A673 (cell line): ENCODE data around the gene ATP2C1. TPM values are rescaled to one million over a fixed set of nuclear protein-coding genes. Genes with fewer than 3 reads are reported as not detected.

ENCODE experiments used
- BruUV-seq: library from RNA; stranded (reverse); fragments of 400-500 nt; replicated peaks from 2 replicates; lab custom pipeline; 2021; lab: Mats Ljungman, UMichigan
- CTCF ChIA-PET: fragments of 300-600 bp; sonication (Branson Sonifier 250); formaldehyde crosslinking; loops from one replicate; lab custom pipeline; 2022; ENCODE audit warnings: antibody characterized with exemption; lab: Charles Lee
- POLR2A ChIA-PET: fragments of 300-600 bp; sonication (Branson Sonifier 250); formaldehyde crosslinking; loops from one replicate; lab custom pipeline; 2022; ENCODE audit warnings: antibody characterized with exemption; ENCODE audit not compliant: low non-redundant PET; lab: Charles Lee
- DNase-seq: peaks from one replicate; pipeline ENCODE4 v3.0.0-alpha.2; 2015; ENCODE audit warnings: low spot score
- H3K27ac ChIP-seq: fragments of 200-600 bp; sonication (generic); 2 replicates; pipeline ENCODE4 v1.5.1; 2016; ENCODE audit warnings: mixed run types, low read depth, mild to moderate bottlenecking, mixed read lengths, antibody characterized with exemption, low read length; ENCODE audit not compliant: poor library complexity, severe bottlenecking
- H3K27me3 ChIP-seq: fragments of 200-600 bp; sonication (generic); replicated peaks from 2 replicates; pipeline ENCODE4 v1.6.1; 2017; ENCODE audit warnings: mixed run types, low read depth, mild to moderate bottlenecking, mixed read lengths, antibody characterized with exemption, low read length; ENCODE audit not compliant: insufficient read depth, poor library complexity
- H3K36me3 ChIP-seq: fragments of 200-600 bp; sonication (generic); 2 replicates; pipeline ENCODE4 v1.6.1; 2016; ENCODE audit warnings: mixed run types, mild to moderate bottlenecking, mixed read lengths, antibody characterized with exemption, low read length; ENCODE audit not compliant: insufficient read depth, poor library complexity, severe bottlenecking
- H3K4me1 ChIP-seq: fragments of 200-600 bp; sonication (generic); 2 replicates; pipeline ENCODE4 v1.6.1; 2017; ENCODE audit warnings: mixed run types, mild to moderate bottlenecking, mixed read lengths, antibody characterized with exemption, low read length; ENCODE audit not compliant: insufficient read depth, poor library complexity, severe bottlenecking
- H3K4me3 ChIP-seq: fragments of 200-600 bp; sonication (generic); 2 replicates; pipeline ENCODE4 v1.5.1; 2016; ENCODE audit warnings: low read depth, mixed run types, mild to moderate bottlenecking, mixed read lengths, low read length; ENCODE audit not compliant: poor library complexity, severe bottlenecking
- H3K9me3 ChIP-seq: fragments of 200-600 bp; sonication (generic); 2 replicates; pipeline ENCODE4 v1.6.1; 2016; ENCODE audit warnings: mixed run types, low read depth, mild to moderate bottlenecking, mixed read lengths, antibody characterized with exemption, low read length; ENCODE audit not compliant: poor library complexity, severe bottlenecking
- EZH2 ChIP-seq: fragments of 200-600 bp; sonication (generic); IDR thresholded peaks from 2 replicates; pipeline ENCODE4 v1.6.1; 2017; ENCODE audit warnings: borderline replicate concordance, low read depth, mild to moderate bottlenecking, mixed read lengths, antibody characterized with exemption, low read length; ENCODE audit not compliant: poor library complexity, severe bottlenecking
- intact Hi-C: fragments of 100-400 bp; cut with micrococcal nuclease; formaldehyde crosslinking; loops from one replicate; pipeline ENCODE4 v1.10.0; 2022; ENCODE audit not compliant: unreplicated experiment
- total RNA-seq: library from RNA; stranded (reverse); gene quantifications from 2 replicates; pipeline ENCODE4 v1.2.3, GENCODE V29; 2021
- TF ChIP-seq, protein P1 (sequence below): fragments of 300-800, 200-600 bp; sonication (generic); conservative IDR thresholded peaks from 2 replicates; pipeline ENCODE4 v1.5.1; 2017; ENCODE audit warnings: low read depth, mild to moderate bottlenecking, antibody characterized with exemption, low read length, moderate library complexity, mixed read lengths

Gene ATP2C1
- total RNA-seq, 1 experiment from 2014 or later, result 75.9 TPM

DNA sequence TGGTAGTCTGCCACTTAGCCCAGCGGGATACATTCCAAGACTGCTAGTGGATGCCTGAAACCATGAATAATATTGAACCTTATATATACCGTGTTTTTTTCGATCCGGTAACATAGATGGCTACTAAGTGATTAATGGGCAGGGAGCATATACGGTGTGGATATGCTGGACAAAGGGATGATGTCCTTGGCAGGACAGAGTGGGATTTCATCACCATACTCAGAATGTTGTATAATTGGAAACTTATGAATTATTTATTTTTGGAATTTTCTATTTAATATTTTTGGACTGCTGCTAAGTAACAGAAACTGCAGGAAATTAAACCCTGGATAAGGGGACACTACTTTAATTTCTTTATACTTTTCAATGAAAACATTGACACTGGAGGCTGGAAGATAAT lies 79.5 kb downstream of the ATP2C1 start:
- ChIA-PET CTCF (no interaction called here), POLR2A (no interaction called here)
- no peak overlapping the region for H3K4me3 ChIP-seq
- H3K36me3 ChIP-seq, result peaks cover 4% of the 10 kb centered on the region
- DNase-seq, result no peak
- H3K27ac ChIP-seq, result no peak overlapping the region
- intact Hi-C loops, result no loop called here
- no peaks in the 10 kb centered on the region for H3K9me3 ChIP-seq
- H3K27me3 ChIP-seq, result no peaks in the 10 kb centered on the region
- H3K4me1 ChIP-seq, result no peaks in the 10 kb centered on the region
- no peak for TF ChIP-seq EZH2
- TF ChIP-seq, protein P1, sequence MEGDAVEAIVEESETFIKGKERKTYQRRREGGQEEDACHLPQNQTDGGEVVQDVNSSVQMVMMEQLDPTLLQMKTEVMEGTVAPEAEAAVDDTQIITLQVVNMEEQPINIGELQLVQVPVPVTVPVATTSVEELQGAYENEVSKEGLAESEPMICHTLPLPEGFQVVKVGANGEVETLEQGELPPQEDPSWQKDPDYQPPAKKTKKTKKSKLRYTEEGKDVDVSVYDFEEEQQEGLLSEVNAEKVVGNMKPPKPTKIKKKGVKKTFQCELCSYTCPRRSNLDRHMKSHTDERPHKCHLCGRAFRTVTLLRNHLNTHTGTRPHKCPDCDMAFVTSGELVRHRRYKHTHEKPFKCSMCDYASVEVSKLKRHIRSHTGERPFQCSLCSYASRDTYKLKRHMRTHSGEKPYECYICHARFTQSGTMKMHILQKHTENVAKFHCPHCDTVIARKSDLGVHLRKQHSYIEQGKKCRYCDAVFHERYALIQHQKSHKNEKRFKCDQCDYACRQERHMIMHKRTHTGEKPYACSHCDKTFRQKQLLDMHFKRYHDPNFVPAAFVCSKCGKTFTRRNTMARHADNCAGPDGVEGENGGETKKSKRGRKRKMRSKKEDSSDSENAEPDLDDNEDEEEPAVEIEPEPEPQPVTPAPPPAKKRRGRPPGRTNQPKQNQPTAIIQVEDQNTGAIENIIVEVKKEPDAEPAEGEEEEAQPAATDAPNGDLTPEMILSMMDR, result no peak
- no TSS peak for BruUV-seq

DNA sequence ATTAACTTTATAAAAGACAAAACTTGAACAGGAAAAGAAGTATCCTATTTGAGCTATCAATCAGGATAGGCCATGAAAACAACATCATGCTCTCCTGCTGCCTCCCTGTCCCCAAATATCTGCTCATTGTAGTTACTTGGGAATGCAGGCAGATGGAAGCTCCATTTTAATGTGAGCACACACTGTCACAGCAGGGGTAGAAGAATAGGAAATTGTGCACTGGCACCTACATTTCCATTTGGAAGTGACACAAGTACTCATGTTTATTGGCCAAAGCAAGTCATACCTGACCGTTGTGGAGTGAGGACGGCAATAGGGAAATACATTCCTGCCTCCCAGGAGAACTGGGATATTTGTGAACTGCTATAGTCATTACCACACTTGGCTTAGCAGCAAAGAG lies 80.3 kb downstream of the ATP2C1 start:
- H3K27me3 ChIP-seq, result no peaks in the 10 kb centered on the region
- H3K9me3 ChIP-seq, result no peaks in the 10 kb centered on the region
- intact Hi-C loops, result no loop called here
- CTCF ChIA-PET, result no interaction called here
- no peaks in the 10 kb centered on the region for H3K4me1 ChIP-seq
- no peak for TF ChIP-seq EZH2
- TF ChIP-seq, protein P1, result no peak
- no peak for DNase-seq
- BruUV-seq, result no TSS peak
- peaks cover 4% of the 10 kb centered on the region for H3K36me3 ChIP-seq
- H3K27ac ChIP-seq, result no peak overlapping the region
- POLR2A ChIA-PET, result no interaction called here
- H3K4me3 ChIP-seq, result no peak overlapping the region

DNA sequence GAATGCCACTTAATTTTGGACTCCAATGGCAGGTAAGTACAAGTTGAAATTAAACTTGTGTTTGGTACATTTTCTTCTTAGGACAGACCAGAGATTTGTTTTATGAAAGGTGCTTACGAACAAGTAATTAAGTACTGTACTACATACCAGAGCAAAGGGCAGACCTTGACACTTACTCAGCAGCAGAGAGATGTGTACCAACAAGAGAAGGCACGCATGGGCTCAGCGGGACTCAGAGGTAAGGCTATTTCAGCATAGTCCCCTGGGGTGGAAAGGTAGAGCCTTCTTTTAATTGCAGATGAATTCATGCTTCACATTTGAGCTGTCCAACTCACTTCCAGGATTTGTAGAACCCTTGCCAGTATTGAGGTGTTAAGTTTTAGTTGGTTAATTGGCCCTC lies 81.4 kb downstream of the ATP2C1 start:
- DNase-seq, result no peak
- H3K27ac ChIP-seq, result no peak overlapping the region
- ChIA-PET CTCF (no interaction called here), POLR2A (interaction anchor here (0.6 kb wide), 1 partner anchor 44 kb away, joined by 3 read pairs; no protein-coding TSS in a partner anchor)
- intact Hi-C loops, result no loop called here
- no peaks in the 10 kb centered on the region for H3K9me3 ChIP-seq
- no peaks in the 10 kb centered on the region for H3K27me3 ChIP-seq
- H3K4me3 ChIP-seq, result no peak overlapping the region
- peaks cover 4% of the 10 kb centered on the region for H3K36me3 ChIP-seq
- BruUV-seq, result no TSS peak
- TF ChIP-seq, protein P1, result no peak
- no peak for TF ChIP-seq EZH2
- no peaks in the 10 kb centered on the region for H3K4me1 ChIP-seq
